Fibroblast of skin of abdomen (primary cell): ENCODE results near the gene DENND4A.
"Not testable (repeated sequence)": the region's sequence is repeated elsewhere in the genome, so short reads cannot be mapped to it uniquely, and the experiment has no call there.

Experiments used
- DNase-seq: peaks from one replicate; pipeline ENCODE4 v3.0.0-alpha.2; 2013

The DENND4A gene

DNA sequence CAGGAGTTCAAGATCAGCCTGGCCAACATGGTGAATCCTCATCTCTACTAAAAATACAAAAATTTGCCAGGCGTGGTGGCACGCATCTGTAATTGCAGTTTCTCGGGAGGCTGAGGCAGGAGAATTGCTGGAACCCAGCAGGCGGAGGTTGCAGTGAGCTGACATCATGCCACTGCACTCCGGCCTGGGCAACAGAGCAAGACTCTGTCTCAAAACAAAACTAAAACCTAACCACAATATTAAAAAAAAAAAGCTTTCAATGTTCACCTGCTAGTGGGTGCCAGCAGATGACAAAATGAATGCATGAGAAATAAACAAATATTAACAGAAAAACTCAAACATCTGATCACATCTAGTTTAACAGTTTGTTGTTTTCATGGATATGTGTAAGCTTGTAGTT is 161.3 kb downstream of the DENND4A start:
- DNase-seq, result no peak

DNA sequence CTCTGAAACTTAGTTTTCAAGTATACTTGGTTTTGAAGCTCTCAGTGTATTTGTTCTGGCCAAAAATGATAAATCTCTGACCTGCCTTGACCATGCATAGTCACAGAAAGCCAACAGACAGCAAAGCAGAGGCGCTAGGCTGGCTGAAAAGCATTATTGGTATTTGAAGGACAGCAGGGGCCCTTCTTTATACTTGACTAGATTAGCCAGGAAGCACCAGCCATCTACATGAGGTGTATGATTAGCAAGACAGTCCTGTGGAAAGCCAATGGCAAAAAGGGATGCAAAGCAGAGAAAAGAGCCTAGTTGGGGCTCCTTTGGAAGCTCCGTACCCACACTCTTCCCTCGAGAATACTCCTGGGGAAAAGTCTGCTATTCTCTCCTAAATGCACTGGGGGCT is 162.5 kb downstream of the DENND4A start:
- no peak for DNase-seq

DNA sequence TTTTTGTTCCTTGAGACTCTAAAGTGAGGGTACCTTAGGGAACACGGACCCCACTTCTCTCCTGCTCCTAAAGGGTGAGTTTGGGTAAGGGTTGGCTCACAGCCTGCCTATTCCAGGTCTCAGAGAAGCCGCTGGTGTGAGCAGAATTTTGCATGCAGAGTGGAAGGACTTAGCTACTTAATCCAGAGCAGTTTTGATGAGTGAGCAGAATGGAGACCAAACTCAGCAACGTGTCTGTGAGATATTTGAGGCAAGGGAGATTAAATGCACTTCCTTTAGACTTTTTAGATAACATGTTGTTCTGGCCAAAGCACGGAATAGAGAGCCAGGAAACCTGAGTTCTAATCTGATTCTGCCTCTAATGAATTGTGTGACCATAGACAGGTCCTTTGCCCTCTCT is 165.2 kb downstream of the DENND4A start:
- no peak for DNase-seq

DNA sequence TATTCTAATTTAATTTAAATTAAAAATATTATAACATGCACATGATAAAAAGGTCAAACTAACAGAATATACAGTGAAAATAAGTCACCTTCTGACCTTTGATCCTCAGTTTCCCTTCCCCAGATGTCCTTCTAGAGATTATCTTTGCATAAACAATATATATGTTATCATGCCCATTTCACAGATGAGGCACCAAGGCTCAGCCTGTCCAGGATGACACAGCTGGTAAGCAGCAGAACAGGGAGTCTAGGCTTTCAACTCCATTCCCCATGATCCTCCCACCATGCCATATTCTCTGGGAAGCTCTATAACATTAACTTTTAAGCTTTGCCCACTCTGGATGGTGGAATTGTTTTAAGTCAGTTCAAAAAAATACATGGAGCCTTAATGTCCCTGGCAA is 169.0 kb downstream of the DENND4A start:
- no peak for DNase-seq

DNA sequence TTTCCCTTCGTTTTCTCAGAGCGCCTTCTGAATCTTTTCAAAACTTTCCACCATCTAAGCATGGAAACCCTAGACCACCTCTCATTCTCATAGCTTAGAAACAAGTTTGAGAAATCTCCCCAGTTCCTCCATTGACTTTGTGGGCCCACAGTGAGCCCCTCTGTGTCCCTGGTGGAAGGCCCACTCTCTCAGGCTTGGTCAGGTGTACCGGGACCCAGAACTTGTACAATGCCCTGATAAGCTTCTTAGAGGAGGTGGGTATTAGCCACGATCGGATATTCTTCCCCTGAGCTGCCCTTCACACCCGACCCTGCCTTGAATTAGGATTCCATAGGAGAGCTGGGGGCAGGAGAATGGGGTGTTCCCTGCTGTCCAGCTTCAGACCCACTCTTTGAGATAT is 170.5 kb downstream of the DENND4A start, which contains the start of gene SLC24A1:
SLC24A1 (plus strand) TSS at position 301 of the 400 bp plus-strand sequence. CDS start 2,143 bp downstream, outside the sequence.
- no peak for DNase-seq

DNA sequence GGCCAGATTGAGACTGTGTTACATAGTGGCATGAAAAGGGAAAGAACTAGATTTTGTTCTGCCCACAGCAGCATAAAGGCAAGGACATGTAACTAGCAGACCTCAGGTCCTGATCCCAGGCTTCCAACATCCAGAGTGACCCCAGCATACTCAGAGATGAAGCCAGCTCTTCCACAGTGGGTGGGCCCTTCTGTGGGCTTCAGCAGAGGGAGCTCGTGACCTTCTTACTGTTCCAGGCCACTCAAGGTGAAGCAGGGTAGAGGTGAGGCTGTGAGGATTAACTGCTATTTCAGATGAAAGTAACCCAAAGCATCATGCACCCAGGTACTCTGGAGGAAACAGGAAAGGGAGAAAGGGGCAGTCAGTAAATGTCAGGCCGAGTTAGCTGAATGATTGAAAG is 171.3 kb downstream of the DENND4A start:
- no peak for DNase-seq

DNA sequence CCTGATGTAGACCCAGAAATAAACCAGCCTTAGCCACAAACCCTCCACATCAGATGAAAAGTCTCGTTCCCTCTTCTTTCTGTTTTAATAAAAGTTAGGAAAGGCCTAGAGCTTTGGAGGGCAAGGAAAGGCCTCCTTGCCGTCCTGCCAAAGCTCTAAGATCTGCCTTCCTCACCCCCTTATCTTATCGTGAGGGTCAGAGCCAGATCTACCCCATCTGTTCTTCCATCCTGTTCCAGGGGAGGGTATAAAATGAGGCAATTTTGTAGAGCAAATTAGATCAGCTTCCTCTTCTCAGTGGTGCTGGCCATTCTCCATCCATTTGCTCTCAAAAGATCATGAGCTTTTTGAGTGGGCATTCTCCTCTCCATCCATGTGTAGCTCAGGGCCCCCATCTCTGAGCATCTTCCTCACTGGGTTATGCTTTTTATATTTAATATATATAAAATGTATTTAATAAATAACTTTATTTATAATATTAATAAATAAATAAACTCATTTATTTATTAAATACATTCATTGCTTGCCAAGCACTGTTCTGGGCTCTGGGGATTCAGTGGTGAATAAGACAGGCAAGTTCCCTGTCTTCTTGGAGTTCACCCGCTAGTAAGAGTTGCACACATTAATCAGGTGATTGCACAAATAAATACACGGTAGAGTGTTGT is 172.3 kb downstream of the DENND4A start:
- DNase-seq, result no peak

DNA sequence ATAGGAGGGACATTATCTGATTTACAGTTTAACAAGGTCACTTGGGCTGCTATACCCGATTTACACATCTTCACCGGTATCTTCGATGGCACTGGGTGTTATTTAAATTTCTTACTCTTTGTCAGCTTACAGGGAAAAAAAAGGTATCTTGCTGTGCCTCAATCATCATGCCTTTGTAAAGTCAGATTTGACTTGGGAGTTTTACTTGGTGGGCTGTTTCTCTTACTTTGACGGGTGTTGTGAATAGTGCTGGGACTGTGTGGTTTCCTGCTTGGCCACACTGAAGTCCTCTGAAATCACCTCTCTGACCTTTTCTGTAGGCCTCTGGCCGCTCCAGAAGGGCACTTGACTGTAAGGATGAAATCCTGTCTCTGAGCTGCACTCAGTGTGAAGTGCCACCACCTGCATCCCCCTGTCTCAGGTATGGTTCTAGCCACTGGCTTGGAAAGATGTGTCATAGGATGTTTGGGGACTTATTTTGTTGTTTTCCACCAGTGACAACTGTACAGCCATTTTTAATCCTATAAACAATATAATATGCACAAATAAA is 173.5 kb downstream of the DENND4A start:
- DNase-seq, result no peak

DNA sequence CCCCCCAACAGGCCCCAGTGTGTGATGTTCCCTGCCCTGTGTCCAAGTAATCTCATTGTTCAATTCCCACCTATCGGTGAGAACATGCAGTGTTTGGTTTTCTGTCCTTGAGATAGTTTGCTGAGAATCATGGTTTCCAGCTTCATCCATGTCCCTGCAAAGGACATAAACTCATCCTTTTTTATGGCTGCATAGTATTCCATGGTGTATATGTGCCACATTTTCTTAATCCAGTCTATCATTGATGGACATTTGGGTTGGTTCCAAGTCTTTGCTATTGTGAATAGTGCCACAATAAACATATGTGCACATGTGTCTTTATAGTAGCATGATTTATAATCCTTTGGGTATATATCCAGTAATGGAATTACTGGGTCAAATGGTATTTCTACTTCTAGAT is 176.2 kb downstream of the DENND4A start:
- DNase-seq, result not testable (repeated sequence)

DNA sequence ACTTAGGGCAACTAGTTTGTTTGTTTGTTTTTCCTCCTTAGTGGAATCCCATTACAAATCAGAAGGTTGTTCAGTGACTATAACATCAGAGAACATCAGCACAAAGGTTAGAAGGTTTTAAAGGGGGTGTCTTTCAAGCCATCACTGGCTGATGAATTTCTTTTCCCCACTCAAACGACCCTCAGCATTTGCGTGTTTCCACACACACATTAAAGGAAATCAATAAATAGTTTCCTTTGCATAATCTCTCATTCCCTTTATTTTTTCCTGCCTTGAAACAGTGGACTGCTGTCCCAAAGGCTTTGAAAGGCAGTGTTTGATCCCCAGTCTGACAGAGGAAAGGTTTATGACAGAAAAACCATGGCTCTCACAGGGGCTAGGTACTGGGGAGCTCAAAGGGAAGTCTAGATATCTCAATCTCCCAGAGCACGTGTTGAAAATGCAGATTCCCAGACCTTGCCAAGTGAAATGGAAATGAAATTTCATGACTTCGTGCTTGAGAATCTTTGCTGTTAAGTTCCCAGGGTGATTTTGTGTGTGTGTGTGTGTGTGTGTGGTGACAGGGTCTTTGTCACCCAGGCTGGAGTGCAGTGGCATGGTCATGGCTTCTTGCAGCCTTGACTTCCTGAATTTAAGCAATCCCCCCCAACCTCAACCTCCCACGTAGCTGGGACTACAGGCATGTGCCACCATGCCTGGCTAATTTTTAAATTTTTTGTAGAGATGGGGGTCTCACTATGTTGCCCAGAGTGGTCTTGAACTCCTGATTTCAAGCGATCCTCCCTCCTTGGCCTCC is 178.9 kb downstream of the DENND4A start:
- DNase-seq, result no peak

DNA sequence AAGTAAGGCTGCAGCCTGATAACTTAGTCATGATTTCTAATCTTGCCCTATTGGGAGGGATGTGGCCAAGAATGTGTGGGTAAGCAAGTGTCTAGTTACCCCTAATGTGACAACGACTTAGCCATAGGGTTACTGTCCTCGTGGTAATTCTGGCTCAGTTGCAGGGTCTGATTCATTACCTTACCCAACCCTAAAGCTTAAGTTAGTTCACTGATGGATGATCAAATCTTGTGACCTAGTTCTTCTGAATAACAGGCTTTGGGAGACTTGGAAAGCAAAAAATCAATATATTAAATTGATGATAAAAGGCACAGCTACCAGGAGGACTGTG is 179.5 kb downstream of the DENND4A start:
- DNase-seq, result no peak

DNA sequence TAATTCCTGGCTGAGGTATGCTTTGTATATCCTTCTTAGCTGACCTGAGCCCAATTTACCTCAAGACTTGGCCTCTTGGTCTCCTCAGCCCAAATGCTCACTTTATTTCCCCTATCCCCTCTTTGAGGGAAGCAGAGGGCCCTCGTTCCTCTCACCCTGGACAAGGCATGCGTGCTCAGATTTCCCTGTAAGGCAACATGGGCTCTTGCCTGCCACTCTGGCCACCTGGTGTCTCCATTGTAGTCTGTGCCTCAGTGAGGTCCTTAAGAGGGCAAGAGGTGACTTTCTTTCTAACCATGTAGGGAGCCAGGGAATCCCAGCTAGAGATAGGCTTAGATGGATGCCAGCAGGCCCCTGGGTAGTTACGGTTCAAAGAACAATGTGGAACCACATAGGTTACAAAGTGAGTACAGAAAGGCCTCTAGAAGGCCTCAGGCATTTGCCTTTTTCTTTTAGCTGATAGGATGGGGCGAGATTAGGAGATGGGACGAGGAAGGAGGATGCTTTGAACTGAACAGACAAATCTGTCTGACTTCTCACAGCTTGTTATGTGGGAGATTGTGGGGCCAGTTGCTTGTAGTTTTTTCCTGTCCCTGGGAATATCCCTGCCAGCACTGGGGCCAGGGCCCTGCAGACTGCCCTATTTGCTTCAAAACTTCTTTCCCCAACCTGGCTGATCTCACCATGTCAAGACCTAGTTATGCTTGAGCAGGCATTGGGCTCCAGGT is 180.0 kb downstream of the DENND4A start:
- no peak for DNase-seq

DNA sequence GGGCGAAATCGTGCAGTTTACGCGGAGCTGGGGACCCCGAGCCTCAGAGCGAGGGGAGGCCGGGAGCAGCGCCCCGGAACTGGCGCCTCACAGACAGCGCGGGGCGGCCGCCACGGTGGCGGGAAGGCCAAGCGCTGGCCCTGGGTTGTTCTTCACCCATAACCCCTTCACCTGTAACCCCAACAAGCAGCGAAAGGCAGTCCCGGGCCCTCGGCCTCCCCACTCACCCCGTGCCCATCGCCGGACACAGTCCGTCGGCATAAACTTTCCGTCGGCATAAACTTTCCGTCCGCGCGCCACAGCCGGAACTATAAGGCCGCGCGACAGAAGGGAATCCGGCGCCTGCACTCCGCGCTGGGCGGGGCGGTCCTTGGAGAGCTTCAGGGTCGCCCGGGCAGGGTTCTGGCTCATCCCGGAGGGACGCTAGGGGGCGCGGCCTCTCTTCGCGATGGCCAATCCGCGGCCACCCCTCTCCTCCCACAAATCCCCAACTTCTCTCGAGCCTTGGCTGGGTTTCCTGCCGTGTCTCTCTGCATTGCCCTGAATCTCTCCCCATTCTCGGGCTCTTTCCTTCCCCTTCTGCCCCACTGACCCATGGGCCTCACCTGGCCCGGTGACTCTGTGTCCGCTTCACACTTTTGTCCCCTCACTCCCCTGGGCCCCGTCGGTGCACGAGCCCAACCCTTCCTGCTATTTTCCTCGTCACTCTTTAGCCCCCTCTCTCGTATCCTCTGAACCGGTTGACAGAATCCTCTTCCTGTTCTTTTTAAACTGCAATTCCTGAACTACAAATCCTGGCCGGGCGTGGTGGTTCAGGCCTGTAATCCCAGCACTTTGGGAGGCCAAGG is 181.0 kb downstream of the DENND4A start, which contains the start of gene INTS14:
INTS14 (minus strand) TSS at position 261 of the 848 bp plus-strand sequence. CDS start 3,751 bp downstream, outside the sequence.
- peak; percentile 96 for DNase-seq
